Raji (cell line): ENCODE measurements around the gene ATP10B.

Source experiments
- POLR2A ChIP-seq: IDR thresholded peaks from 2 replicates; pipeline ENCODE4 v1.6.1; 2011; ENCODE audit warnings: low read depth, low read length, control low read depth; ENCODE audit not compliant: insufficient read depth

Gene ATP10B

GRCh38 chr5:160601046-160601445 lies 251.0 kb downstream of the ATP10B start:
- TF ChIP-seq POLR2A: no peak

- TF ChIP-seq POLR2A: no peak
Measured at GRCh38 chr5:160573318-160573717, 278.7 kb downstream of the ATP10B start.

- no peak for TF ChIP-seq POLR2A
Measured at GRCh38 chr5:160567031-160567705, 284.8 kb downstream of the ATP10B start.

DNA sequence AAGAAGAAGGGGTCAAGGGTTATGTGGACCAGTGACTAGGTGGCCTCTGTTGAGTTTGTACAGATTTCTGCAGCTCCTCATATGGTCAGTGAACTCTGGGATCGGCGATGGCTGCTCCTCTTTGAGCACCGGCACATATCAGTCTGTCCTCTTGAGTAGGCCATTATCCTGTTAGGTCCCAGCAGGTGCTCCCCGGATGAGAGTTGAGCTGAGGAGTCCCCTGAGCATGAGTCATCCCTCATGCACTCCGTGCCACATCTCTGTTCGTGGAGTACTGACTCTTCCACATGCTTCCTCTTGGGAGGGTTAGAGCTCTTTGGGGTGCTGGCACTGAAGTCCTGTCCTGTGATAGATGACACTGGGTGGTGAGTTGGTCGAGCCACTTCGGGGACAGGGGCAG lies 286.6 kb downstream of the ATP10B start:
- no peak for TF ChIP-seq POLR2A

GRCh38 chr5:160556846-160557245 lies 295.2 kb downstream of the ATP10B start:
- TF ChIP-seq POLR2A: no peak

DNA sequence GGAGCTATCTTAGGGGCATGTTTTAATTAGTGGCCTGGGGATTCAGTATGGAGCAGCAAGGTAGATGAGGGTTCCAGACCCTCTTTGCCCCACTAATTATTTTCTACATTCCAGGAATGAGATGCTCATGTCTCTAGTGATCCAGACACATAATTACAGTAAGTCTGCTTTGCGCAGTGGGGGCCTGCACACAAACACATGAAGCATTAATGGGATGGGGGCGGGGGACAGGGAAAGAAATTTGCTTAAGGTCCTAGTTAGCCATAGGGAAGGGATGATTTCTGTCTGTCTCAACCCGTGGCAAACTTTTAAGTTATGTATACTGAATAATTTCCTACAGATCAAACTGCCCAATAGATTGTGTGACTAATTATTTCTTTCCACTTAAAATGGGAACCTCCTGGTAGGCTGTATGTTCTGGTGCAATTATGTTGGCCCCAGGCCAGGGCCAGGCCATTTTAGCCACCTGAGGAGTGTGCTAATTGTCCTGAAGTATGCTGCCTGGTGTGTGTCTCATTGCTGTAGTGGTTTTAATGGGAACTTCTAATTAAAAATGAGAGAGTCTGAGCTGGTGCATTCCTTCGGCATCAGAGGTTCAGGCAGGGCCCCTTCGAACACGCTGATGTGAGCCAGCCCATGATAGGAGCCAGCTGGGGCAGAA lies 295.9 kb downstream of the ATP10B start:
- no peak for TF ChIP-seq POLR2A

DNA sequence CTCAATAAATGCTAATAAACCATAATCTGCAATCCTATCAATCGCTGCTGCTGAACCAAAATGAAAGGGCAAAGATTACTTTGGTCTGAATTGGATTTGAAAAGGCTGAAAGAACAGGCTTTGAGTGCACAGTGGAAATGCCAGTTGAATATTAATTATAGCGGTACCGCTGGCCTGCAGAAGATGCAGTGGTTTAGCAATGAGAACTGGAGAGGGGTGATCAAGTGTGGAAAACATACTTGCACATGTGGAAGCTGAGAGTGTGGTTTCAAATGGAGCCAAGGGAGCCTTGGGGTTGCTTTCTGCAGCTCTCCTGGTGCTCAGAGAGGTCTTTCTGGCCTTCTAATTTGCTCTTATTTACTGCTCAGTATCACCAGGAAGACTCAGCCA lies 296.4 kb downstream of the ATP10B start:
- no peak for TF ChIP-seq POLR2A

DNA sequence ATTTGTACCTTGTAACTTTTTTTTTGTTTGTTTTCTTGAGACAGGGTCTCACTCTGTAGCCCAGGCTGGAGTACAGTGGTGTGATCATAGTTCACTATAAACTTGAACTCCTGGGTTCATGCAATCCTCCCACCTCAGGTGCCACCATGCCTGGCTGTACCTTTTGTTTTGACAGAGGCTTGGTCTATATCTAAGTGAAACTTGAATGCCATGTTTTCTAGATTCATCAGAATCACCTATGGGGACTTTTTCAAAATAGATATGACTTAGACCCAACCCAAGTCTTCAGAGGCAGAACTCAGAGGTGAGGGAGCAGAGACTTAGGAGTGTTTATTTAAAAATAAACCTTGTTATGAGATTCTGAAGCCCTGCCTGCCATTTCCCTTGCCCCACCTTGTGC lies 301.9 kb downstream of the ATP10B start:
- no peak for TF ChIP-seq POLR2A

- no peak for TF ChIP-seq POLR2A
Measured at GRCh38 chr5:160548949-160549645, 302.9 kb downstream of the ATP10B start.

DNA sequence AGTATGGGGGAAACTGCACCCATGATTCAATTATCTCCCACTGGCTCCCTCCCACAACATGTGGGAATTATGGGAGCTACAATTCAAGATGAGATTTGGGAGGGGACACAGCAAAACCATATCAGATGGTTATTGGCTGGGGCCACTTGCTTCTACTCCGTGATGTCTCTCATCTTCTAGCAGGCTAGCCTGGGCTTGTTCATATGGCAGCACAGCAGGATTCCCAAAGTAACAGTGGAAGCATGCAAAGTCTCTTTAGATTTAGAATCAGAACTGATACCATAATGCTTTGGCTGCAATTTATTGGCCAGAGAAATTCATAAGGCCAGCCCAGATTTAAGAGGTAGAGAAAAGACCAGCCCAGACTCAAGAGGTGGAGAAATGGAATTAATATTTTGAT lies 304.1 kb downstream of the ATP10B start:
- TF ChIP-seq POLR2A: no peak

DNA sequence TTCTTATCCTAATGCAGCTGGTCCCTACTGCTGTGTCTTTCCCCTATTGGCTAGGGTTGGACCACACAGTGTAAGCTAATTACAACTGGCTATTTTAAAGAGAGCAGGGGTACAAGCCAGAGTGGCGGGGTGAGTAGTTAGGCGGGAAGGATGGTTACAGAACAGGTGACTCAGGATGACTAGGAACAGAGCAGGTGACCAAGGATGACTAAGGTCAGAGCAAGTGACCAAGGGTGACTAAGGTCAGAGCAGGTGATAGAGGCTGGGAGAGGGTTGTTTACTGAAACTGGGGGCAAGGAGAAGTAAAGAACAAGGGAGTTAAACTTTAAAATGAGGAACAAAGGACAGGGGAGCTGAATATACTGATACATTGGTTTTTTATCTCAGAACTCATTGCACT lies 304.9 kb downstream of the ATP10B start:
- TF ChIP-seq POLR2A: no peak

GRCh38 chr5:160545832-160546231 lies 306.2 kb downstream of the ATP10B start:
- TF ChIP-seq POLR2A: no peak

DNA sequence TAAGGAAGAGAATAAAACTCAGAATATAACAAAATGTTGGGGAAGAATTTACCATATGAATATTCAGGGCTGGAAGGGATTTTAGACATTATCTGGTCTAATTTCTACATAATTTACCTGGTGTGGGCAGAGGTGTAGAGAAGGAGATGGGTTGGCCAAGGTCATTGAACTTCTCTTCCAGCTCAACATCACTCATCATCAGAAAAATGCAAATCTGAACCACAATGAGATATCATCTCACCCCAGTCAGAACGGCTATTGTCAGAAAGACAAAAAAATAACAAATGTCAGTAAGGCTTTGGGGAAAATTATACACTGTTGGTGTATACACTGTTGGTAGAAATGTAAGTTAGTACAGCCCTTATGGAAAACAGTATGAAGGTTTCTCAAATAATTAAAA lies 308.6 kb downstream of the ATP10B start:
- no peak for TF ChIP-seq POLR2A

DNA sequence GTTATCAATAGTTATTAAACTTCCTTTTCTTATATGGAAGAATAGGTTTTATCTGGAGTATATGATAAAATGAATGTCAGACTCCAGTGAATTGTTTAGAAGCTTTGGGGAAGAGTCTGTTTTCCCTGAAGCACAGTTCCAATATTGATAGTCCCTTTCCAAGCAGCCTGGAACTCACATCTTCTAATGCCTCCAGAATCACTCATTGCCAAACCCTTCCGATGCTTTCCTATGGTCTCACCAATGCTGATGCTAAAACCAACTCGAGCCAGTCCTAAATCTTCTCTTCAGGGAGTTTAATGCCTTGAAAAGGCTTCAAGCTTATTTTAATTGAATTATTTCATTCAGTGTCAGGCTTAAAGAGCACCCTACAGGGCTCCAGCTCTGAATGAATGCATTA lies 309.2 kb downstream of the ATP10B start:
- TF ChIP-seq POLR2A: no peak

DNA sequence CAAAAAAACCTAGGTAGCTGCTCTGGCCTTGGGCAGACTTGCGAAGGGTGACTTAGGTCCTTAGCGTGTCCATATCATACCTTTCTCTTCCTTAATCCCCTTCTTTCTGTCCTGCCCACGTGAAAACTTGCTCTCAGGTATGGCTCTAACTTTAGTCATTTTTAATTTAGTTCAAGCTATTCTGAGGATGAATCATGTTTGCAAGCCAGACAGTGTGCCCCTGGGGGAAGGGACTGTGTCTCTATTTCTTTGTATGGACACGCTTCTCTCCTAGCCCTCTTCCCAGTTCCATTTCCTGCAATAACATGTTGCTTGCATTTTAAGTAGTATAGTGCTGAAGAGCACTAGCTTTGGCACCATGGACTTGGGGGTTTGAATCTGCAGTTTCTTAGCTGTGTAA lies 309.7 kb downstream of the ATP10B start:
- TF ChIP-seq POLR2A: no peak

DNA sequence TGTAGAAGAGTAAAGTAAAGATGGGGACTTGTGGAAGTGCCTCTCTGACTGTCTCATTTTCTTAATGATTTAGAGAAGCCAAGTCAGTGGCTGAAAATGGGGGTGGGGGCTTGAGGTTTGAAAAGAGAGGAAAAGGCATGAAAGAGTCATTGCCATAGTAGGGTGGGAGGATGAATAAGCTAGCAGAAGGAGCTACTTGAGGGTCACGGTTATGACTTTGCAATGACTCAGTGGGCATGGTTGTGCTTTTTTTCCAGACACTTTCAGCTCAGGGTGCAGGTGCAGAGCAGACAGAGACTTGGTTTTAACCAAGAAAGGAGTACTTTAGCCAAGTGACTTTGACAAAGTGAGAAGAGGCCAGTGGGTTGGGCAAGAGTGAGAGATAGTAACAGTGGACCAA lies 312.6 kb downstream of the ATP10B start:
- TF ChIP-seq POLR2A: no peak
